Neural cell (in vitro differentiated cells): ENCODE measurements around the gene TEX38. TPM values are rescaled to one million over a fixed set of nuclear protein-coding genes. Genes with fewer than 3 reads are reported as not detected.

Experiments used
- H2AFZ ChIP-seq: fragments of 200-600, 300-800 bp; sonication (generic), shearing (Covaris generic); 2 replicates; pipeline ENCODE4 v1.6.0; 2014; ENCODE audit warnings: low read depth, mild to moderate bottlenecking, antibody characterized with exemption, low read length, moderate library complexity
- H3F3A ChIP-seq: fragments of 200-600 bp; shearing (Covaris generic); 2 replicates; pipeline ENCODE4 v1.6.1; 2016; ENCODE audit warnings: mild to moderate bottlenecking, moderate library complexity, mixed read lengths, antibody characterized with exemption, low read length; ENCODE audit not compliant: insufficient read depth, poor library complexity, severe bottlenecking
- H3K27ac ChIP-seq: fragments of 200-600, 300-800 bp; sonication (generic), shearing (Covaris generic); 2 replicates; pipeline ENCODE4 v1.5.1; 2014; ENCODE audit warnings: mild to moderate bottlenecking, low read length, moderate library complexity
- H3K27me3 ChIP-seq: fragments of 300-800, 200-600 bp; sonication (generic), shearing (Covaris generic); 2 replicates; pipeline ENCODE4 v1.6.0; 2014; ENCODE audit warnings: mild to moderate bottlenecking, low read depth, low read length, moderate library complexity; ENCODE audit not compliant: insufficient read depth
- H3K36me3 ChIP-seq: fragments of 300-800, 200-600 bp; sonication (generic), shearing (Covaris generic); 2 replicates; pipeline ENCODE4 v1.5.1; 2014; ENCODE audit warnings: mild to moderate bottlenecking, antibody characterized with exemption, low read length, moderate library complexity; ENCODE audit not compliant: insufficient read depth
- H3K4me2 ChIP-seq: fragments of 300-800, 200-600 bp; sonication (generic), shearing (Covaris generic); 2 replicates; pipeline ENCODE4 v1.6.0; 2014; ENCODE audit warnings: mild to moderate bottlenecking, low read length
- H3K4me3 ChIP-seq: fragments of 300-800, 200-600 bp; sonication (generic), shearing (Covaris generic); 2 replicates; pipeline ENCODE4 v1.5.1; 2014; ENCODE audit warnings: mild to moderate bottlenecking, low read length, moderate library complexity
- H3K79me2 ChIP-seq: fragments of 200-600 bp; shearing (Covaris generic); replicated peaks from 2 replicates; pipeline ENCODE4 v1.6.0; 2014; ENCODE audit warnings: mild to moderate bottlenecking, low read length, moderate library complexity; ENCODE audit not compliant: insufficient read depth
- H3K9ac ChIP-seq: fragments of 300-800, 200-600 bp; sonication (generic), shearing (Covaris generic); 2 replicates; pipeline ENCODE4 v1.6.1; 2016; ENCODE audit warnings: mild to moderate bottlenecking, low read length, mixed read lengths
- H3K9me2 ChIP-seq: fragments of 200-600 bp; shearing (Covaris generic); 2 replicates; pipeline ENCODE4 v1.6.1; 2016; ENCODE audit warnings: mild to moderate bottlenecking, low read length, mixed read lengths; ENCODE audit not compliant: insufficient read depth
- H3K9me3 ChIP-seq: fragments of 200-600, 300-800 bp; sonication (generic), shearing (Covaris generic); 2 replicates; pipeline ENCODE4 v1.6.1; 2016; ENCODE audit warnings: mild to moderate bottlenecking, mixed run types, low read length, moderate library complexity, mixed read lengths
- H4K20me1 ChIP-seq: fragments of 200-600 bp; shearing (Covaris generic); 2 replicates; pipeline ENCODE4 v1.6.1; 2016; ENCODE audit warnings: mild to moderate bottlenecking, mixed run types; ENCODE audit not compliant: insufficient read depth
- CTCF ChIP-seq: fragments of 450-650 bp; IDR thresholded peaks from 2 replicates; pipeline ENCODE4 v1.5.1; 2014; ENCODE audit warnings: antibody characterized with exemption, mild to moderate bottlenecking, moderate library complexity; ENCODE audit not compliant: poor library complexity, severe bottlenecking
- EP300 ChIP-seq: fragments of 450-650 bp; conservative IDR thresholded peaks from 2 replicates; pipeline ENCODE4 v1.6.1; 2014; ENCODE audit warnings: antibody characterized with exemption, mild to moderate bottlenecking, moderate library complexity; ENCODE audit not compliant: poor library complexity, severe bottlenecking
- EZH2 ChIP-seq: fragments of 200-600, 300-800 bp; shearing (Covaris generic), sonication (generic); IDR thresholded peaks from 2 replicates; pipeline ENCODE4 v1.6.1; 2014; ENCODE audit warnings: antibody characterized with exemption, low read length, borderline replicate concordance, mild to moderate bottlenecking; ENCODE audit not compliant: insufficient read depth, poor library complexity, severe bottlenecking
- MXI1 ChIP-seq: fragments of 450-650 bp; conservative IDR thresholded peaks from 2 replicates; pipeline ENCODE4 v1.6.1; 2014; ENCODE audit warnings: antibody characterized with exemption, mild to moderate bottlenecking; ENCODE audit not compliant: poor library complexity, severe bottlenecking
- POLR2AphosphoS5 ChIP-seq: IDR thresholded peaks from 2 replicates; pipeline ENCODE4 v1.6.1; 2012
- RAD21 ChIP-seq: fragments of 450-650 bp; conservative IDR thresholded peaks from 2 replicates; pipeline ENCODE4 v1.6.1; 2014; ENCODE audit warnings: antibody characterized with exemption, mild to moderate bottlenecking, moderate library complexity
- REST ChIP-seq: IDR thresholded peaks from 2 replicates; pipeline ENCODE4 v1.6.1; 2012; ENCODE audit warnings: borderline replicate concordance
- SMC3 ChIP-seq: fragments of 450-650 bp; conservative IDR thresholded peaks from 2 replicates; pipeline ENCODE4 v1.6.1; 2014; ENCODE audit warnings: antibody characterized with exemption, mild to moderate bottlenecking, moderate library complexity; ENCODE audit not compliant: poor library complexity
- TAF1 ChIP-seq: IDR thresholded peaks from 2 replicates; pipeline ENCODE4 v1.6.1; 2012; ENCODE audit warnings: low read depth
- polyA plus RNA-seq: library from polyadenylated mRNA; depleted of rRNA; stranded (reverse); fragments of >200 nt; gene quantifications from 2 replicates; pipeline ENCODE4 v1.2.3, GENCODE V29; 2014

Gene TEX38
- polyA plus RNA-seq, 1 donor from 2014 or later = not detected

- no peaks in the 10 kb centered on the region for H4K20me1 ChIP-seq
- H3K79me2 ChIP-seq = no peaks in the 10 kb centered on the region
- no peaks in the 10 kb centered on the region for H3K9me3 ChIP-seq
- no peak overlapping the region for H2AFZ ChIP-seq
- no peaks in the 10 kb centered on the region for H3K27me3 ChIP-seq
- H3K4me3 ChIP-seq = no peak overlapping the region
- no peak overlapping the region for H3K9ac ChIP-seq
- H3K4me2 ChIP-seq = no peak overlapping the region
- H3K27ac ChIP-seq = no peak overlapping the region
- no peaks in the 10 kb centered on the region for H3K9me2 ChIP-seq
- no peaks in the 10 kb centered on the region for H3F3A ChIP-seq
- TF ChIP-seq CTCF = no peak
- TF ChIP-seq TAF1 = no peak
- no peak for TF ChIP-seq MXI1
- TF ChIP-seq EZH2 = no peak
- TF ChIP-seq SMC3 = no peak
- no peak for TF ChIP-seq POLR2AphosphoS5
- no peak for TF ChIP-seq RAD21
- no peak for TF ChIP-seq REST
- no peak for TF ChIP-seq EP300
- peaks cover 36% of the 10 kb centered on the region for H3K36me3 ChIP-seq
Measured at GRCh38 chr1:46687093-46687659, 15.5 kb downstream of the TEX38 start.

GRCh38 chr1:46687921-46688509, 16.4 kb downstream of the TEX38 start:
- Histone ChIP-seq H2AFZ (no peak overlapping the region), H3K9me2 (no peaks in the 10 kb centered on the region), H3K27ac (no peak overlapping the region), H3F3A (no peaks in the 10 kb centered on the region), H3K27me3 (no peaks in the 10 kb centered on the region), H3K4me3 (no peak overlapping the region), H3K4me2 (no peak overlapping the region), H3K79me2 (no peaks in the 10 kb centered on the region), H3K9ac (no peak overlapping the region), H3K9me3 (no peaks in the 10 kb centered on the region), H3K36me3 (peaks cover 36% of the 10 kb centered on the region), H4K20me1 (no peaks in the 10 kb centered on the region)
- TF ChIP-seq MXI1 (no peak), RAD21 (no peak), SMC3 (no peak), REST (no peak), TAF1 (no peak), EZH2 (no peak), EP300 (no peak), POLR2AphosphoS5 (no peak), CTCF (no peak)
